Ishikawa (cell line): ENCODE measurements around the gene ADAM22.

Experiments used
- CEBPB ChIP-seq: IDR thresholded peaks from 2 replicates; pipeline ENCODE4 v1.6.1; 2012
- CREB1 ChIP-seq: IDR thresholded peaks from 2 replicates; pipeline ENCODE4 v1.6.1; 2012; ENCODE audit warnings: low read depth
- EGR1 ChIP-seq: IDR thresholded peaks from 2 replicates; pipeline ENCODE4 v1.6.1; 2012
- EP300 ChIP-seq: IDR thresholded peaks from 2 replicates; pipeline ENCODE4 v1.6.1; 2012; ENCODE audit warnings: borderline replicate concordance
- FOXM1 ChIP-seq: IDR thresholded peaks from 2 replicates; pipeline ENCODE4 v1.6.1; 2012; ENCODE audit warnings: low read depth, borderline replicate concordance
- MAX ChIP-seq: IDR thresholded peaks from 2 replicates; pipeline ENCODE4 v1.6.1; 2012
- NFIC ChIP-seq: IDR thresholded peaks from 2 replicates; pipeline ENCODE4 v1.6.1; 2012
- RAD21 ChIP-seq: IDR thresholded peaks from 2 replicates; pipeline ENCODE4 v1.6.1; 2012; ENCODE audit warnings: low read depth
- REST ChIP-seq: IDR thresholded peaks from 2 replicates; pipeline ENCODE4 v1.6.1; 2012; ENCODE audit warnings: low read depth, mild to moderate bottlenecking
- TAF1 ChIP-seq: IDR thresholded peaks from 2 replicates; pipeline ENCODE4 v1.6.1; 2012; ENCODE audit warnings: low read depth, mild to moderate bottlenecking
- TCF12 ChIP-seq: IDR thresholded peaks from 2 replicates; pipeline ENCODE4 v1.6.1; 2012; ENCODE audit warnings: low read depth
- TEAD4 ChIP-seq: IDR thresholded peaks from 2 replicates; pipeline ENCODE4 v1.6.1; 2012
- USF1 ChIP-seq: IDR thresholded peaks from 2 replicates; pipeline ENCODE4 v1.6.1; 2012
- YY1 ChIP-seq: IDR thresholded peaks from 2 replicates; pipeline ENCODE4 v1.6.1; 2012; ENCODE audit warnings: low read depth
- ZBTB7A ChIP-seq: IDR thresholded peaks from 2 replicates; pipeline ENCODE4 v1.6.1; 2012; ENCODE audit warnings: low read depth

The ADAM22 gene

GRCh38 chr7:88014581-88014980, 80.5 kb downstream of the ADAM22 start:
- no peak for TF ChIP-seq YY1
- TF ChIP-seq NFIC = no peak
- TF ChIP-seq ZBTB7A = no peak
- no peak for TF ChIP-seq MAX
- no peak for TF ChIP-seq EP300
- TF ChIP-seq REST = no peak
- no peak for TF ChIP-seq RAD21

- no peak for TF ChIP-seq YY1
- TF ChIP-seq NFIC = no peak
Measured at GRCh38 chr7:88015309-88015708, 81.3 kb downstream of the ADAM22 start.

GRCh38 chr7:88018501-88018900, 84.5 kb downstream of the ADAM22 start:
- TF ChIP-seq CREB1 = no peak
- no peak for TF ChIP-seq USF1
- TF ChIP-seq CEBPB = no peak
- TF ChIP-seq TCF12 = no peak
- TF ChIP-seq RAD21 = no peak
- TF ChIP-seq TAF1 = no peak
- no peak for TF ChIP-seq FOXM1
- no peak for TF ChIP-seq ZBTB7A
- no peak for TF ChIP-seq REST
- TF ChIP-seq NFIC = no peak
- no peak for TF ChIP-seq YY1
- TF ChIP-seq EP300 = no peak
- TF ChIP-seq MAX = no peak
- no peak for TF ChIP-seq TEAD4

- TF ChIP-seq EP300 (no peak), USF1 (no peak), REST (no peak), ZBTB7A (no peak), EGR1 (no peak), TCF12 (no peak), MAX (no peak), YY1 (no peak)
Measured at GRCh38 chr7:88020953-88021665, 87.1 kb downstream of the ADAM22 start.

GRCh38 chr7:88027724-88028123, 93.7 kb downstream of the ADAM22 start:
- TF ChIP-seq TEAD4 = no peak
- no peak for TF ChIP-seq ZBTB7A
- no peak for TF ChIP-seq TCF12
